SHP77 treated with DMSO at 0.1 percent for 48 hours (cell line): ENCODE data around the gene NEFH.
"Not testable (repeated sequence)": the region's sequence is repeated elsewhere in the genome, so short reads cannot be mapped to it uniquely, and the experiment has no call there.

Experiments
- DNase-seq: peaks from one replicate; lab custom pipeline; 2025; lab: John Stamatoyannopoulos, UW

Gene NEFH

DNA sequence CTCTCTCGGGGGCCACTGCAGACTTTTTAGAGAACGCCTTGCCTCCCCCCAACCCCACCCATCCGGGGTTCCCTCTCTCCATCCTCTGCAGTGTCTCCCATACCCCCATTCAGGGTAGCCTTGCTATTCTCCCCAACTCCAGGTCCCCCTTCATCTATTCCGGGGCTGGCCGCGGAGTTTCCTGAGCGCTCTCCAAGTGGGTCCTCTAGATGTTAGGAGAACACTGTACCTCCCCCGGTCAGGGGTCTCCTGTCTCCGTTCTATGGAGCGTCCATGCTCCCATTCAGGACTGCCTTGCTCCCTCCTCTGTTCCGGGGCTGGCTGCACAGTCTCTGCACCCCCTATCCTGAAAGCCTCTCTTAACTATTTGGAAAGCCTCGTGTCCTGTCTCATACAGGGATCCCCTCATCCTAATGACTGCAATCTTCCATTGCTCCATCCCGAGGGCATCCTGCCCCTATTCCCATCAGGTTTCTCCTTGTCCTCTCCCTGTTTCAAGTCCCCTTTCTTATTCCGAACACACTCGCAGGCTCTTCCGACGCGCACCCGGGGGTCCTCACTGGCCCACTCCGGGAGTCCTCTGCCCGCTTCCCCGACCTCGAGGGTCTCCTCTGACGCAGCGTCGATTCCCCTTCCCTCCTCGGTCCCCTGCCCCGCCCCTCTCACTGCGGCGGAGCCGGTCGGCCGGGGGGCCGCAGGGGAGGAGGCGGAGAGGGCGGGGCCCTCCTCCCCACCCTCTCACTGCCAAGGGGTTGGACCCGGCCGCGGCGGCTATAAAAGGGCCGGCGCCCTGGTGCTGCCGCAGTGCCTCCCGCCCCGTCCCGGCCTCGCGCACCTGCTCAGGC is at the start of gene NEFH:
Gene NEFH (plus strand): TSS at position 802 of the 845 bp plus-strand sequence. CDS start 45 bp downstream, outside the sequence.
- peak; percentile 5 for DNase-seq

DNA sequence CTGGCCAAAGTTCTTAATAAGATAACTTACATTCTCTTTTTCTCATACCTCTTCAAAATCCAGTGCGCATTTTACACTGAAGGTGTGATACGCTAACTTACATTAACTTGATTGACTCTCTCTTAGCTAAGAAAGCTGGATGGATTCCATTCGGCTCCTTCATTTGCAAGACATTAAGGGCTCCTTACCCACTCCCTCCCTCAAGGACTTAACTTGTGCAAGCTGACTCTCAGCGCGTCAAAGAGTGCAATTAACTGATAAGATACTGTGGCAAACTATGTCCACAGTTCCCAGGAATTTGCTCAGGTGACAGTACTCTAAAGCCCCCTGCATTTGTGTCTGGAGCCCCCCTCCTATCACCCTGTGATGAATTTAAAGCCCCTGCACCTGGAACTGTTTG is 48.0 kb upstream of the NEFH start:
- DNase-seq, result no peak

DNA sequence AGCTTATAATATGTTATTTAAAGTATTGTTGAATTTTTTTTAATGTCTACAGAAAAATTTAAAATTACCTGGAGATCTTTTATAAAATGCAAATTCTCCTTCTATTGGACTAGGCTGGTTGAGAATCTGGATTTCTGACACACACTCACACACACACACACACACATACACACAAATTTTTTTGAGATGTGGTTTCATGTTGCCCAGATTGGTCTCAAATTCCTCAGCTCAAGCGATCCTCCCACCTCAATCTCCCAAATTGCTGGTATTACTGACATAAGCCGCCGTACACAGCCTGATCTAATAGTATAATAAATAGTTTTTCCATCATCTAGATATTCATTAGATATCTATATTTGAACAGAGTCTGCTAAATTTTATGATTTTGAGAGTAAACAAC is 46.2 kb upstream of the NEFH start:
- no peak for DNase-seq

- no peak for DNase-seq
Measured at GRCh38 chr22:29434288-29434687, 45.7 kb upstream of the NEFH start.

GRCh38 chr22:29435236-29436136 is 44.5 kb upstream of the NEFH start:
- no peak for DNase-seq

- DNase-seq, result not testable (repeated sequence)
Measured at GRCh38 chr22:29438283-29438682, 41.7 kb upstream of the NEFH start, which contains the start of gene RFPL1. Gene RFPL1, plus strand, starts transcription at chr22:29438583.

GRCh38 chr22:29442976-29443375 is 37.0 kb upstream of the NEFH start:
- DNase-seq, result no peak

- DNase-seq, result no peak
Measured at GRCh38 chr22:29443452-29443851, 36.6 kb upstream of the NEFH start.

DNA sequence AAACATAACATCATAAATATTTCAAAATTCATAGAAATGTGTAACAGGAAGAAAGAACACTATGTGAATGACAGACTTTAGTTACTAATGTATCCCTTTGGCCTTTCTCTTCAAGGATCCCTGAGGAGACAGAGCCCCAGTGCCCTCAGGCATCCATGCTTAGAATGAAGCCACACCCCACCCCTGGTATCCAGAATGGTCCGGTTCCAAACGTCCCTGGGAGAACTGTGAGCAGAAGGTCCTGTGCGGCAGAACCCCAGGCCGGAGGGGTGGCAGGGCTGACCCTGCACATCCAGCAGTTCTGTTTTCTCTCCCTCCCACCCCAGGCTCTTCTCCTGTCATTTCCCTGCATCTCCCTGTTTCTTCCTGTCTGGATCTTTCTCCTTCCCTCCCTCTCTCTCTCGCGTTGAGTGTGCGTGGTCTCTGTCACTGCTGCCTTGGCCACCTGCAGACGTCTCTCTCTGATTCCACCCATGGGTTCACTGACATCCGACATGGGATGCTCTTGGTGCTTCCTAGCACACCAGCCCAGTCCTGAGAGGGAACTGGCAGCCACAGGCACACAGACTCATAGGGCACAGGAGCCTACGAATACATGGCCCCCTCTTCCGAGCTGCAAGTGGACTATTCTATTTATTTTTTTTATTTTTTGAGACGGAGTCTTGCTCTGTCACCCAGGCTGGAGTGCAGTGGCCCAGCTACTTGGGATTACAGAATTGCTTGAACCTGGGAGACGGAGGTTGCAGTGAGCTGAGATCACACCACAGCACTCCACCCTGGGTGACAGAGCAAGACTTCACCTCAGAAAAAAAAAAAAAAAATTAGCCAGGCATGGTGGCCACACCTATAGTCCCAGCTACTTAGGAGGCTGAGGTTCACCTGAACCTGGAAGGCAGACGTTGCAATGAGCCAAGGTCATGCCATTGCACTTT is 35.9 kb upstream of the NEFH start:
- no peak for DNase-seq

- DNase-seq, result no peak
Measured at GRCh38 chr22:29445508-29445907, 34.5 kb upstream of the NEFH start.

DNA sequence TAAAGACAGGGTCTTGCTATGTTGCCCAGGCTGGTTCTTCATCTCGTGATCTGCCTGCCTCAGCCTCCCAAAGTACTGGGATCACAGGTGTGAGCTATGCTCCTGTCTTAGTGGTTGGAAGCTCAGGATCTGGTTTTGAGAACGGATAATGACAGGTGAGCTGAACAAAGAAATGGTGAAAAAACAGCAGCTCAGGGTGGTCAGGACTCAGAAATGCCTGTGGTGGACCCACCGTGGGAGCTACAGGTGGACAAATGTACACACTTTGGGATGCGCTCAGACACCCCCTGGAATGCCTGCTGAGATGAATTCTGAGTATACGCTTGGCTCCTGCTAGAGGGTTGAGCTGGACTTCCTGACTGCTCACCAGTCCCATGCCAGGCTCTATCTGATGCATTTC is 32.1 kb upstream of the NEFH start:
- DNase-seq, result no peak

DNA sequence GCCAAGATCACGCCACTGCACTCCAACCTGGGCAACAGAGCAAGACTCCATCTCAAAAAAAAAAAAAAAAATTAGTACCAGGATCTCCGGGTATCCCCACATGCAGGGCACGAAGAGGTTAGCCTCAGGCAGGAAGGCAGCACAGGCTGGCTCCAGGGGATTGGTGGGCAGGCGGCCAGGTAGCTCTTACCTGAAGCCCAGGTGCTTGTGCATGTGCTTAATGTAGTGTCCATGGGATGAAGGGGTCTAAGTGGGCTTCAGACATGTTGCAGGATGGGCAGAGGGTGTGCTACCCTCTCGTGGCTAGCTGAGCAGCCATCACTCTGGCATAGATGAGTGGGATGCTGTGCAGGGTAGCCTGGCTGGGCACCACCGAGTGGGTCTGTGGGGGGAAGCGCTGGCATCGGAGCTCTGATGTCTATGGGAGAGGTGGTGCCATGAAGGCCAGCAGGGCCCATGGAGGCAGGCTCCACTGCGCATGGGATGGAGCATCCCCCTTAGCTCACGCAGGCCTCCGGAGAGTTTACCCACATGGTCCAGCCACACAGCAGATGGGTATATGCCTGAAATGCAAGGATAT is 30.6 kb upstream of the NEFH start:
- no peak for DNase-seq

- no peak for DNase-seq
Measured at GRCh38 chr22:29450222-29450621, 29.8 kb upstream of the NEFH start.

GRCh38 chr22:29451863-29452262 is 28.2 kb upstream of the NEFH start:
- no peak for DNase-seq

- DNase-seq, result no peak
Measured at GRCh38 chr22:29454276-29454675, 25.7 kb upstream of the NEFH start.

- DNase-seq, result no peak
Measured at GRCh38 chr22:29456211-29456671, 23.8 kb upstream of the NEFH start.

- DNase-seq, result peak; percentile 17
Measured at GRCh38 chr22:29457730-29458129, 22.3 kb upstream of the NEFH start.

- DNase-seq, result no peak
Measured at GRCh38 chr22:29458551-29458950, 21.5 kb upstream of the NEFH start.

DNA sequence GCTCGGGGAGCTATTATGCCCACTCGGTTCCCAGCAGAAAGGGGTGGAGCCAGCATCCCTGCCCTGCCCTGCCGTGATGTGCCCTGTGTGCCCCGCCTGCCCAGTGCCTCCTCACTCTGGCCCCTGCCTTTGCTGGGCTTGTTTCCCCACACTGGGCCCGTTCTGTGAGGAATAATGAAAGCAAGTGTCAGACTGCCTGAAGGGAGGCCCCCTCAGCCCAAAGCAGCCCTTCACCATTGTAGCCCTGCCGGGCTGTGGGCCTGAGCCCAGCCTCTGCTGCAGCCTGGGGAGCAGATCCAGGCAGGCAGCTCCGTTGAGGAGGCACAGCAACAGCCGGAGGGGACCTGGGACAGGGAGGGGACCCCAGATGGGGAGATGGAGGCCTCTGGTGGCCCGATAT is 20.2 kb upstream of the NEFH start:
- DNase-seq, result no peak

DNA sequence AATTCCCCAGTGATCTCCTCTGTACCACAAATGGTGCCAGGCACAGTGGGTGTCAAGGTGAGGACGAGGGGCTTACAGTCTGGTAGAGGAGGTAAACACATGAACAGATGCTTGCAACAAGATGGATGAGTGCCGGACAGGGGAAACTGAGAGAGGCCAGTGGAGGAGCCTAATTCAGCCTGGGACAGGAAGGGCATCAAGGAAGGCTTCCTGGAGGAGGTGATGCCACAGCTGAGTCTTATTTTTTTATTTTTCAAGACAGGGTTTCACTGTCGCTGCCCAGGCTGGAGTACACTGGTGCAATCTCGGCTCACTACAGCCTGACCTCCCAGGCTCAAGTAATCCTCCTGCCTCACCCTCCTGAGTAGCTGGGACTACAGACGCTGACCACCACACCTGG is 18.8 kb upstream of the NEFH start:
- no peak for DNase-seq

DNA sequence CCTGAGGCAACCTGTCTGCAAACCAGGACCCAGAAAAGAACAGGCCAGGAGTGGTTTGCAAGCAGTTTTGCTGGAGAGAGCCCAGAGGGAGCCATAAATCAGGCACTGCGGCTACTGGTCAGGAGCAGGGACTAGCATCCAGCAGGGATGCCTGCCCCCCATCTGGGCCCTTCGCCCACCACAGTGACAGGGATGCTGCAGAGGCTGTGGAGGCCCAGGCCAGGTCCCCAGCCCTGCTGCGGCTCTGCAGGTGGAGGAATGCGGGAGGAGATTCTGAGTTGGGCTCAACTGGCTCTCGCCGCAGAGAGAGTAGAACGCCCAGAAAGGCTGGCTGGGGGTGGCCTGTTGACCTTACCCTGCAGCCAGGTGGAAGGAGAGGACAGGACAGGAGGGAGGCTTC is 16.4 kb upstream of the NEFH start:
- no peak for DNase-seq
